Kidney epithelial cell (primary cell): Measurements from ENCODE around the gene OSBPL2. TPM values are rescaled to one million over a fixed set of nuclear protein-coding genes. Genes with fewer than 3 reads are reported as not detected.

Experiments used
- DNase-seq: peaks from one replicate; pipeline ENCODE4 v3.0.0-alpha.2; 2010; ENCODE audit warnings: low read depth
- H3K27me3 ChIP-seq: 2 replicates; pipeline ENCODE4 v1.6.0; 2011; ENCODE audit warnings: low read length; ENCODE audit not compliant: control insufficient read depth, insufficient read depth
- H3K36me3 ChIP-seq: 2 replicates; pipeline ENCODE4 v1.5.1; 2011; ENCODE audit warnings: low read length; ENCODE audit not compliant: control insufficient read depth, insufficient read depth
- H3K4me3 ChIP-seq: 2 replicates; pipeline ENCODE4 v1.5.1; 2011; ENCODE audit warnings: low read depth, mild to moderate bottlenecking, control low read depth, low read length
- CTCF ChIP-seq: IDR thresholded peaks from 2 replicates; pipeline ENCODE4 v1.5.1; 2011; ENCODE audit warnings: mild to moderate bottlenecking, moderate library complexity, low read length, control low read depth, inconsistent platforms; ENCODE audit not compliant: insufficient read depth, poor library complexity, severe bottlenecking
- total RNA-seq: library from RNA; depleted of rRNA; stranded (reverse); fragments of >200 nt; gene quantifications from 2 replicates; pipeline ENCODE4 v1.2.3, GENCODE V29; 2015

OSBPL2 gene
- total RNA-seq, 1 donor from 2014 or later = 26.5 TPM

GRCh38 chr20:62203378-62204030, 34.8 kb upstream of the OSBPL2 start:
- H3K27me3 ChIP-seq = peaks cover 1% of the 10 kb centered on the region
- DNase-seq = no peak
- TF ChIP-seq CTCF = no peak
- no peak overlapping the region for H3K4me3 ChIP-seq
- no peaks in the 10 kb centered on the region for H3K36me3 ChIP-seq

- Histone ChIP-seq H3K27me3 (peaks cover 23% of the 10 kb centered on the region), H3K36me3 (no peaks in the 10 kb centered on the region), H3K4me3 (no peak overlapping the region)
- no peak for TF ChIP-seq CTCF
- no peak for DNase-seq
These were observed 32.5 kb upstream of the OSBPL2 start for GRCh38 chr20:62205618-62206387.

GRCh38 chr20:62206388-62206775, 31.9 kb upstream of the OSBPL2 start:
- no peak for DNase-seq
- no peak for TF ChIP-seq CTCF
- no peaks in the 10 kb centered on the region for H3K36me3 ChIP-seq
- H3K4me3 ChIP-seq = no peak overlapping the region
- H3K27me3 ChIP-seq = peaks cover 29% of the 10 kb centered on the region

GRCh38 chr20:62208061-62208794, 30.1 kb upstream of the OSBPL2 start:
- TF ChIP-seq CTCF = no peak

GRCh38 chr20:62208795-62209755, 29.2 kb upstream of the OSBPL2 start:
- H3K27me3 ChIP-seq = peaks cover 45% of the 10 kb centered on the region
- no peak overlapping the region for H3K4me3 ChIP-seq
- no peak for DNase-seq
- TF ChIP-seq CTCF = peak; percentile 31
- no peaks in the 10 kb centered on the region for H3K36me3 ChIP-seq

More at GRCh38 chr20:62208061-62208794, 30.1 kb upstream of the OSBPL2 start:
- Histone ChIP-seq H3K4me3 (no peak overlapping the region), H3K27me3 (peaks cover 41% of the 10 kb centered on the region), H3K36me3 (no peaks in the 10 kb centered on the region)
- DNase-seq = no peak
